HFF-Myc (cell line): Measurements from ENCODE around the gene LRRC8C.

Experiments used
- DNase-seq: peaks from one replicate; pipeline ENCODE4 v3.0.0-alpha.2; 2011; ENCODE audit warnings: low read depth; ENCODE audit errors: extremely low read depth
- H3K4me3 ChIP-seq: replicated peaks from 2 replicates; pipeline ENCODE4 v1.5.1; 2011; ENCODE audit warnings: low read depth, mild to moderate bottlenecking, control low read depth, low read length
- CTCF ChIP-seq: IDR thresholded peaks from 2 replicates; pipeline ENCODE4 v1.5.1; 2012; ENCODE audit warnings: mild to moderate bottlenecking, low read depth, low read length, control low read depth; ENCODE audit errors: missing control alignments

LRRC8C gene

GRCh38 chr1:89669441-89669840, 36.5 kb downstream of the LRRC8C start:
- DNase-seq, result no peak
- no peak for TF ChIP-seq CTCF

GRCh38 chr1:89670163-89670562, 37.2 kb downstream of the LRRC8C start:
- no peak overlapping the region for H3K4me3 ChIP-seq
- no peak for TF ChIP-seq CTCF
- DNase-seq, result no peak

More at GRCh38 chr1:89669441-89669840, 36.5 kb downstream of the LRRC8C start:
- no peak overlapping the region for H3K4me3 ChIP-seq

- TF ChIP-seq CTCF, result no peak
- no peak overlapping the region for H3K4me3 ChIP-seq
- DNase-seq, result no peak
Observed at GRCh38 chr1:89670711-89671110, 37.8 kb downstream of the LRRC8C start.

GRCh38 chr1:89671775-89672488, 39.0 kb downstream of the LRRC8C start:
- DNase-seq, result no peak
- H3K4me3 ChIP-seq, result no peak overlapping the region
- TF ChIP-seq CTCF, result no peak

- TF ChIP-seq CTCF, result no peak
- no peak overlapping the region for H3K4me3 ChIP-seq
- no peak for DNase-seq
Observed at GRCh38 chr1:89672489-89673183, 39.7 kb downstream of the LRRC8C start.

GRCh38 chr1:89673251-89673650, 40.3 kb downstream of the LRRC8C start:
- no peak overlapping the region for H3K4me3 ChIP-seq
- TF ChIP-seq CTCF, result no peak
- DNase-seq, result no peak

GRCh38 chr1:89675677-89676076, 42.8 kb downstream of the LRRC8C start:
- no peak for DNase-seq
- H3K4me3 ChIP-seq, result no peak overlapping the region
- TF ChIP-seq CTCF, result no peak
